GM21390 (cell line): ENCODE results near the gene GNAZ.

Experiments
- ATAC-seq: cut with Tn5 transposase; IDR thresholded peaks from one replicate; pipeline ENCODE4 v1.9.1; 2021; ENCODE audit not compliant: unreplicated experiment

GNAZ gene

DNA sequence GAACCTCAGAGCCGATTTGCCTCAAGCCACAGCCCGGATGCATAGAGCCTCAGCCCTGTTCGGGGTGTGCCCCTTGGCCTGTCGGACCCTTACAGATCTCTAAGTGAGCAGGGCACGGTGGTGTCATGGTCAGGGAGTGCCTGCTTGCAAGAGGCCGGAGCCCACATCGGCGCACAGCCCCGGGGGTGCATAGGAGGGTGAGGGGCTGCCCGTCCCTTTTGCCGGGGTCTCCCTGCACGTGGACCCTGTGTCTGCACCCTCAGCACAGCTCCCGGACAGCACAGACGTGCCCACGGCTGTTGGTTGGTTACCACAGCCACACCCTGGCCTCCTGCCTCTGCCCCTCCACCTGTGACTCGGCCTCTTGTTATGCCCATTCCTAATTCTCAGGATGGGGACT lies 81.5 kb downstream of the GNAZ start:
- no peak for ATAC-seq

DNA sequence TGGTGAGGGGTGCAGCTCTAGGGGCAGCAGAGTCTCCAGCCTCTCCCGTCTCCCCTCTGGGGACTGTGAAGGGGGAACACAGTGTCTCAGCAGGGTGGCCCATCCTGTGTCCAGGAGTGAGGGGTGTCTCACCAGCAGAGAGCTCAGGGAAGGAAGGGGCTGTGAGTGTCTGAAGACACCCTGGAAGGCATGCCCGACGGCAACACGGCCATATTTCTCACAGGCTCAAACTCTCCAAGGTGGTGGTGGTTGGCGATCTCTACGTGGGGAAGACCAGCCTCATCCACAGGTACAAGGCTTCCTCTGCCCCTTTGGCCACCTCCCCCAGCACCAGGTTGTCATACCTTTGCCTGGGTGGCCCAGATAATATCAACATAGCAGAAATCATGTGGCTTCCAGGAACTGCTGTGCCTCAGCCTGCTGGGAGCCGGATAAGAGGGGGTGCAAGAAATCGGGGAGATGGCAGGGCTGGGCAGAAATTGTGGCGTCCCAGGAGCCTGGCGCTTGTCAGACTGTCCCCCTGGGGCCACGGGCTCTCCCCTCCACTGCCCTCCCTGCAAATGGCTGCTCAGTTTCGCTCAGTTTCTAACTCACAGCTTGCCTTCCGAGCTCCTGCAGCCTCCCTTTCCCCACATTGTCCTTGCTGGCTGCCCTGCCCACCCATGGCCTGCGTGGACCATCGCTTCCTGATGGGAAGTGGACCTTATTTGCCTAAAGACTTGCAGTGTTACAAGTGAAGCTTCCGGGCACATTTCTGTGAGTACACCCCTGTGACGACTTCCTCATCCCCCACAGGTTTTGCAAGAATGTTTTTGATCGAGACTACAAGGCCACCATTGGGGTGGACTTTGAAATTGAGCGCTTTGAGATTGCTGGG lies 82.2 kb downstream of the GNAZ start:
- no peak for ATAC-seq

DNA sequence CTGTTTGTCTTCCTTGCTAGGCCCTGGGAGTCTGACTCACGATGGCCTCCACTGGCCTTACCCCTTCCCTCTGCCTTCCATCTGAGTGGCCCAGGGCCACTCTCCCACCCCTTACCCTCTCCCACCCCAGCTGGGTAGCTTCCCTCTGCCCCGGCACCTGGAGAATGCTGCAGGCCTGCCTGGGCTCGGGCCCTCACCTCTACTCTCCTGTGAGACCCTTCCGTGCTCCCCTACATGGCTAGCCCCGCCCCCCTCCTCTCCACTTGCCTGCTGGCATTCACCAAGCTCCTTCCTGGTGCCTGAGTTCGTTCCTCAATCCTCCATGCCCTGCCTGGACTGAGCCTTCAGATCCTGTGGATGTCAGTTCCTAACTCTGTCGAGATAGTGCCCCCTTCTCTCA lies 83.7 kb downstream of the GNAZ start:
- no peak for ATAC-seq

DNA sequence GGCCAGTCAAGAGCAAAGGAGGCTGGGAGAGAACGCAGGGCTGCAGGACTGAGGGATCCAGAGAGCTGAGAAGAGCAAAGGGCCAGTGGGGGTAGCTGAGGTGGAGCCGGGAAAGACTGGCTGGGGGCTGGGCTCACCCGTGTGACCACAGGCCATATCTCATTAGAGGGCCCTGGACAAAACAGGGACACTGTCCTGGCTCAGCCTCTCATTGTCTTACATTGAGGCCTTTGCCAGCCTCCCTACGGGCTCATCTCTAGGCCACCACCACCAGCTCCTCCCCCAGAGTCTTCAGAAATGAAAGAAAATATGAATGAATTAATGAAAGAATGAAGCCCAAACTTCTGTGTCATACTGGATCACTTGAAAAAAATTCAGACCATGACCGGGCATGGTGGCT lies 84.1 kb downstream of the GNAZ start:
- no peak for ATAC-seq

DNA sequence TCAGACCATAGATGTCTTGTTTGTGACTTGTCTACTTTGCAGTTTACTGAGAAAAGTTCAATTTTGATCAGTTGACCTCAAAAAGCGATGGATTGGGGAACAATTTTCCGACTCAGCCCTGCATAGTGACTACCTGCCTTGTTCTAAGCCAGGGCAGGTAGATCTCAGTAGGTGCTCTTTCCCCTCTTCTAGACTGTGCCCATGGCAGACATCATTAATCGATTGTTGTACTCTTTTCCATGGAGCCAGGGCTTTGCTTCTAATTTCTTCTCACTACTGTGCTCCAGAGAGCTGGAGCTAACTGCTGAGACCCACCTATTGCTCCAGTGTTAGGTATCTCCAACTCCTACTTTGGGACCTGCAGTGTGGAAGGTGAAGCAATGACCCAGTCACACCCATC lies 84.8 kb downstream of the GNAZ start:
- no peak for ATAC-seq

DNA sequence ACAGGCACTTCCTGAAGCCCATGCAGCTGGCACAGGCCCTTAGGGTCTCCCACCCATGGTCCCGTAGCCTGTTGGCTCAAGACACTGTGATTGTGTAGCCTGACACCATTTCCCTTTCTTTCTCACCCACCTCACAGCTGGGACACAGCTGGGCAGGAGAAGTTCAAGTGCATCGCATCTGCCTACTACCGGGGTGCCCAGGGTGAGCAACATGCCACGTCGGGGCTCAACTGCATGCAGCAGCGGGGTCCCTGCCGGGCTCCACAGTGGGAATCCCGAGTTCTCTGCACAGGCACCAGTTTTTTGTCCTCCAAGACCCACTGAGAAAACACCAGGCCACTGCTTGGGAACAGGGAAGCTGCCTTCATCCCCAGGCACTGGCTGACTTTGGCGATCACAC lies 85.5 kb downstream of the GNAZ start:
- ATAC-seq = no peak

DNA sequence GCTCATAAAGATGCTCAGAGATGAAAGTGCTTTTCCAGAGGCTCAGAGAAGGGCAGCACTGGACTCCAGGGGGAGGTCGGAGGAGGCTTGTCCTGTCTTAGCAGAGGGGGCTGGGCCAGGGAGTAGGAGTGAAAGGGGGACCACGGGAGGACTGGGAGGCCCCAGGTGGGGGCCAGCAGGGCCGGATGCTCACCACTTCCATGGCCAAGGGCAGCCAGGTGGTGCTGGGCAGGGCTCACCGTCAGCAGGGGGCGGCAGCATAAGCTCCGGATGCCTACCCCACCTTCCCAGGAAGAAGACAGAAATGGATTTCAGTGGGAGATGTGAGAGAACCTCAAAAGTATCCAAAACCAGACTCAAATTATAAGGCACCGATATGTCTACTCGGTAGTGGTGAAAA lies 86.0 kb downstream of the GNAZ start:
- ATAC-seq = no peak

DNA sequence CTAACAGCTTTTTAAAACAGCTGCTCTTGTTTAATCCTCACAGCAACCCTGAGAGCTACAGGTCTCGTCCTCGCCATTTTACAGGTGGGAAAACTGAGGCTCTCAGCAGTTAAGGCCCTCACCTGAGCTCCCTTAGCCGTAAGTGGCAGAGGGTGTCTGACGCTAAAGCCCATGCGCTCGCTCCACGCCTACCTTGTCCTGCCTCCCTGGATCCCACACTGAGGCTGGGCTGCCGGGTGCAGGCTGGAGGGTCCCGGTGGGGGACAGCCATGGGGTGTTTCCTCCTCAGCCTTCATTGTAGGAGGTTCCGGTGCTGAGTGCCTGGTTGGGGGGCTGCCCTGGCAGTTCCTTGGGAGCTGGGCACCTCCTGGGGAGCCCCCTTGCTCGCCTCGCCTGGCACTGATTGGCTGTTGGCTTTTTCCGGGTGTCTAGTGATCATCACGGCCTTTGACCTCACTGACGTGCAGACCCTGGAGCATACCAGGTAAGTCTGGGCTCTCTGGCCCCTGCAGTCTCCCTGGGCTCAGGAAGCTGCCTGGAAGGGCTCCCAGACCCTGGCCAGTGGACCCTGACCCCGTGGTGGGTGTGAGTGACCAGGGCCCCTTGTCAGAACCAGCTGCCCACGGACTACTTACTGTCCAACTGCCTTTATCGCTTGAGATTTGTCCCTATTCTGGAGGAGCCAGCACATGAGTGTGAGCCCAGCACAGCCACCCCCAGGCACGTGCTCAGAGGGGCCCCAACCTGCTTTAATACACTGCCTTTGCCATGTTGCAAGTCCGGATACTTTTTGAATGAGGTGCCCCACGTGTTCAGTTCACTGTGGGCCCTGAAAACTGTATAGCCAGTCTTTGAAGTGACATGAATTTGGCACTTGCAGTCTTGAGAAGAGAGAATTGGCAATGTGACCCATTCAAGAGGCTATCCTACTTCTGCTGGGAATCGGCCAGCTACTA lies 87.5 kb downstream of the GNAZ start:
- ATAC-seq = no peak

DNA sequence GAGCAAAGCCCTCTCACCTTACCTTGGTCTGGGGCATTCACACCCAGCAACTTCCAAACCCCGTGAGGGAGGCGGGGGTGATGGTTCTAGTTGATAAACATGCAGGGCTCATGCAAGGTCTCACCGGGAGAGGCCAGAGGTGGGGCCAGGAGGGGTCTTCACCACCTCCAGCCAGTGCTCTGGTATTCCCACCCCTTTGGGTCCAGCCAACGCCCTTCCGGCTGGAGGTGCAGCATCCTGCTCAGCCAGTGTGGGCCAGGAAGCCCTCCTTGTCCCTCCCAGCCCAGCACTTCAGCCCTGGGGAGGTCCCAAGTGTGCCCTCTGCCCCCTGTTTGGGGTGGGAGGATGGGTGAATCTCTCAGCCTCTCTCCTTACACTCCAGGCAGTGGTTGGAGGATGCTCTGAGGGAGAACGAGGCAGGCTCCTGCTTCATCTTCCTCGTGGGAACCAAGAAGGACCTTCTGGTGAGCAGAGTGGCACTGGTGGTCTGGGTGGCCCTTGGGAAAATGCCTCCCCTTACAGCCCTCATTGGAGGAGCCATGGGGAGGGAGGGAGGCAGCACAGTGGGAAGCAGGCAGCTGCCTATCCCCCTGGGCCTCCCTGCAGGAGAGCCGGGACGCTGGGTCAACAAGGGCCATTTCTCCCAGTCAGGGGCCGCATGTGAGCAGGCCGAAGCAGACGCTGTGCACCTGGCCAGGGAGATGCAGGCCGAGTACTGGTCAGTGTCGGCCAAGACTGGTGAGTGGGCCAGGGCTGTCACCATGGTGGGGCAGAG lies 88.4 kb downstream of the GNAZ start:
- ATAC-seq = no peak

DNA sequence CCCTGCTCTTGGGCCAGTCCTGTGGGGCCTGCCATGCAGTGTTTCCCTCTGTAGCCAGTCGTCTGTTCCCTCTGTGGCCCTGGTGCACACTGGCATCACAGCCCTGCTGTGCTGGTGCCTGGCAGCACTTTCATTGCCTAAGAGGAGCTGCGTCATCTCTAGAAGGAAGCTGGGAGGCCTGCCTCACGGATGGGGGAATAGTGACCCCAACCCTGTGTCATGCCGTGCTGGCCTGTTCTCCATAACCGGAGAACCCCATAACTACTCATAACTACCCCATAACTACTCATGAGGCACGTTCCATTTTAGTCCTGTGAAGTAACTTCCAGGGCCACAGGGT lies 88.9 kb downstream of the GNAZ start:
- ATAC-seq = no peak

DNA sequence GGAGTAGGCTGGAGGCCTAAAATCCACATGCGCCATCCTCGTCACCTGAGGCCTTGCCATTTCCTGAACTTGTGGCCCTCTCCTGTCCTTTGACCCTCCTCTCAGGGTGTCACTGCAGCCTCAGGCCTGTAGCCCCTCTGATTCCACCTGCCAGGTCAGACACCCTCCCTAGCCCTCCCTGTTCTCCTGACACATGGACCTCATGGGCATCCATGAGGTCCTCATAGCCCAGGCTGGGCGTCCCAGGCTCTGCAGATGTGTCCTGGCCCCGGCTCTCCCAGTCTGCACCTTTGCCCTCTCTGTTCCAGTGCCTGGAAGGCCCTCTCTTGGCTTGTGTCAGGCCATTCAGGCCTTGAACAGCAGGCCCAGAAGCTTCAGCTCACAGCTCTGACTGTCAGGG lies 90.7 kb downstream of the GNAZ start:
- ATAC-seq = no peak

DNA sequence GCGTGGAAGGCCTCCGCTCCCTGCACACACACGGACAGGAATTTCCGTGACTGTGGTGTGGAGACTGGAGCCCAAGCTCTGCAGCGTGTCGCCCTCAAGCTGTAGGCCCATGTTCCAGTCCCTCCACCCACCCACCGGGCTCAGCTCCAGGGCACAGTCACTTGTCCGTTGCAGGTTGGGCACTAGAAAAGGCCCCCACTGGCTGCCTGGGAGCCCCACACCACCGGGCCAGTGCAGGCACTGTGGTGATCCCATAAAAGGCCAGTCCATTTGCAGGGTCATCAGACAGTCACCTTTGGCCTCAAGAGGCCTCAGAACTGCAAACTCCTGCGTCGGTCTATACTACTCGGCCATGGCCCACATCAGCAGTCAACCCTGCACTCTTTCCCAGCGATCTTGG lies 91.3 kb downstream of the GNAZ start:
- no peak for ATAC-seq

DNA sequence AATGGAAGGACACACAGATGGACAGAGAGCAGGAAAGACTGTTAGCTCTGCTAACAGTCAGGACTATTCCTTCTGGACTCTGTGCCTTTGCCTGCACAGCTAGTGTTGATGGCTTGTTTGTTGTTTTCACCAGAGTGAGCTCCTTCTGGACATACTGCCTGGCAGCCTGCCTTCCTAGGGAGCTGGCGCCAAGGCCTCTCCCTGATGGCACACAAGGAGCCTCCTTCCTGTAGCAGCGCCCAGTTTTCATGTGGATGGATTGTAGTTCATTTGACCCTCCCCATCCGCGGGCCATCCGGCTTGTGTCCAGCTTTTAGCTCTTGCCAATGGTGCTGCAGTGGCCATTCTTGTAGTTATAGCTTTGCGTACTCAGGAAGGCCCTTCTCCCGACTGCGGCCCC lies 93.3 kb downstream of the GNAZ start:
- ATAC-seq = no peak

DNA sequence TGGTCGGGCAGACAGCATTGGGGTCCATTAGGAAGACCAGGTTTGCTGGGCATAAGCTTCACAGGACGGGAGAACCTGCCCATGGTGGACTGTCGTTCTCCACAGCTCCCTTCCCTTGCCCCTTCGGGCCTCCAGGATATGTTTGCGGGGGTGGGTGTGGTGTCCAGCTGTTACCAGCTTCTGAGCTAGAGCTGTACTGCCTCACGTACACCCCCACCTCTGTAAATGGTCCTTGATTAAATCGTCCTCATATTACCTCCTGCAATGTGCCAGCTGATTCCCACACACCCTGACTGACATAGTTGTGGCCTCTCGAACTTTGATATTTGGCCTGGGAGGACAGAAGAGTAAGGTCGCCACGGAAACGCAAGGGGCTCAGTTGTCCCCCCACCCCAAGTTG lies 93.8 kb downstream of the GNAZ start:
- ATAC-seq = no peak

DNA sequence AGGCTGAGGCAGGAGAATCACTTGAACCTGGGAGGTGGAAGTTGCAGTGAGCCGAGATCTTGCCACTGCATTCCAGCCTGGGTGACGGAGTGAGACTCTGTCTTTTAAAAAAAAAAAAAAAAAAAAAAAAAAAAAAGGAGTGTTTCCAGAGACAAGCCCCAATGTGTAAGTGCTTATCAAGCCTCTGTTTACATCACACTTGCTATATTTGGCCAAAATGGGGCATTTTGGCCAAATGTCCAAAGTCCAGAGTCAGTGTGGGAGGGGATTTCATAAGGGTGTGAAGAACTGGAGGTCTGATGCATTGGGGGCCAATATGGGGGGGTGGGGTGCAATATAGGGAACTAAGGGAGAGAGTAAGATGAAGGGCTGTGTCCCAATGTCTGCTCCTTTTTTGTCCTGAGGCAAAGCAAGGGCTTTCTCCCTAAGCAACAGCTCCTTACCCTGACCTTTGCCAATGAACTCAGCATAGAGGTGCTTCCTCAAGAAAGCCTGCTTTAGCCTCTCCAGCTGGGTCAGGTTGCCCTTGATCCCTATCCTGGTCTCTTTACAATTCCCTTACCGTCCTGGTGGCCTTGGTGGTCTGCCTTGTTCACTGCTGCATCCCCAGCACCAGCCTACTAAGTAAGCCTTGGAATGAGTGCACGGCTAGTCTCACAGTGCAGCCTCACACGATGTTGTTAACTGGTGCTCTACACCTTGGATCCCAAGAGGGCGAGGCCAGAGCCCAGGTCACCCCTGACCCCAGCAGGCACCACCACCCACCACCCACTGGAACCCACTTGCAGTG lies 95.9 kb downstream of the GNAZ start:
- no peak for ATAC-seq

DNA sequence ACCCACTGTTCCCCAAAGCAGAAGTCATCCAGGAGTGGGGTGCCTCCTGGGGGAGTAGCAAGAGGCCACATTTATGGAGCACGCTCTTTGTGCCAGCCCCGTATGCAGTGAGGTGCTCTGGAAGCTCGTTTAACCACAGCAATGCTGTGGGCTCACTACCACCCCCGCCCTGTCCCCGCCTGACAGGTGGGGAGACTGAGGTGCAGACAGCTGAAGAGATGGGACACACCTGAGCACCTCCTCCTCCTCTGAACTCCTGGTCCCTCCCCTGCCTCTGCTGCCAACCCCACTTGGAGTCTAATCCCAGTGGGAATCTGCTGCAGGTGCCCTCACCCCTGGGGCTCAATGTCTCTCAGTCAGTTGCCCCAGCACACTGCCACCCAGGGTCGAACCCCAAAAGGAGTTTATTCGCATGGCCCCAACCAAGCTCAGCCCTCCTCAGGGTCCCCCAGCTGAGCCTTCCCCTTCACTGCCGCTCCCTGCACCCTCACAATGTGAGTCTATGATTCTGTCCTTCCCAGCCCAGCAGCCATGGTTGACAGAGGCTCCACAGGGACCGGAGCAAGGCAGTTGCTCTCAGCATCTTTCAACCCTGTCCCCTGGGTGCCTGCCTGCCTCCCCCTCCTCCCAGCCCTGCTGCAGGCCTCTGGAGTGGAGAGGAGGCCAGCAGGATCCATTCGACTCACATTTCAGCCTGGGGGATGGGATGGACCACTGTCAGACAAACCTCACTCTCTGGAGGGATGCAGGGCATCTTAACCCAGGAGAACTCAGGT lies 96.7 kb downstream of the GNAZ start:
- ATAC-seq = no peak

DNA sequence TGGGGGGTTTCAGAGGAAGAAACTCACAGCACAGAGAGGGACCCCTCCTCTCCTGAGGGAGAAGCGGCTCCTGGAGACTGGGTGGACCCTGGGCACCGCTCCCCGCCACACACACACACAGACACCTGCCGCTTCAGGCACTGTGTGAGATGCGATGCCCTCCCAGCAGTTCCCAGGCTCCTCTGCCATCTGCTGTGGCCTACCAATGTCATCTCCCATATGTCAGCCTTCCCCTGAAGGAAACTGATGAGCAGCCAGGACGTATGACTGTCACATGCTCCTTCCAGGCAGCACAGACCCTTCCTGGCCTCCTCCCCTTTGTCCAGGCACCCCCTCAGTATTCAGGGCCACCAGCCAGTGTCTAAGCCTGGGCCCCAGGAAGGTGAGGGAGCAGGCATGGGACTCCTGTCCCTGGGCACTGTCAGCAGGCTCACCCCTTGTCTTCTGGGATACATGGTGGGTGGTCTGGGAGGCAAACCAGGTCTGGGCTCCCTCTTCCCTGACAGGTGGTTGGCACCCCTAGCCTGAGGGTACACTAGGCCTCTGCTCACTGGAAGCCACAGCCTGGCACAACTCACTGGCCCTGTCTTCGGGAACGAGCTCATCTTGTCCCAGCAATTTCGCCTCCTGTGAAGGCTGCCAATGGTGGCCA lies 98.2 kb downstream of the GNAZ start:
- ATAC-seq = no peak

DNA sequence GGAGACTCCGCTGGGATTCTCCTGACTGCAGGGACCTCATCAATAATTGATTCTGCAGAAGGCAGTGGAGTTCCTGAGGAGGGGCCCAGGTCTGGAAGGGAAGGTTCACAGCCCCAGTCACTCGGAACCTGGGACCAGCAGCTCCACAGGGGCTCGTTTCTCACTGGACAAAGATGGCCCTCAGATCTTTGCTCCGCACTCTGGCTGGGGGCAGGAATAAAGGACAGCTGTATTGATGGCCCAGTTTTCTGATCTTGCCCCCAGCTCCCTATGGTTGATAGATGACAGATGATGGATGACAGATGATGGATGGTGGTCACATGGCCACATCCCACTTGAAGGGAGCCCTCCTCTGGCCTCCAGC lies 98.7 kb downstream of the GNAZ start:
- ATAC-seq = no peak
